GM12873 (cell line): ENCODE measurements around the gene P4HA2.

ENCODE experiments used
- CTCF ChIP-seq: IDR thresholded peaks from 2 replicates; pipeline ENCODE4 v1.5.1; 2012; ENCODE audit warnings: low read depth, mild to moderate bottlenecking, moderate library complexity, low read length, control low read depth; ENCODE audit not compliant: insufficient read depth; ENCODE audit errors: missing control alignments

P4HA2 gene

GRCh38 chr5:132232465-132232864 is 4.8 kb upstream of the P4HA2 start:
- TF ChIP-seq CTCF: no peak

GRCh38 chr5:132230871-132231270 is 3.2 kb upstream of the P4HA2 start:
- no peak for TF ChIP-seq CTCF

- TF ChIP-seq CTCF: no peak
These were observed 1.6 kb upstream of the P4HA2 start for GRCh38 chr5:132229236-132229635.

DNA sequence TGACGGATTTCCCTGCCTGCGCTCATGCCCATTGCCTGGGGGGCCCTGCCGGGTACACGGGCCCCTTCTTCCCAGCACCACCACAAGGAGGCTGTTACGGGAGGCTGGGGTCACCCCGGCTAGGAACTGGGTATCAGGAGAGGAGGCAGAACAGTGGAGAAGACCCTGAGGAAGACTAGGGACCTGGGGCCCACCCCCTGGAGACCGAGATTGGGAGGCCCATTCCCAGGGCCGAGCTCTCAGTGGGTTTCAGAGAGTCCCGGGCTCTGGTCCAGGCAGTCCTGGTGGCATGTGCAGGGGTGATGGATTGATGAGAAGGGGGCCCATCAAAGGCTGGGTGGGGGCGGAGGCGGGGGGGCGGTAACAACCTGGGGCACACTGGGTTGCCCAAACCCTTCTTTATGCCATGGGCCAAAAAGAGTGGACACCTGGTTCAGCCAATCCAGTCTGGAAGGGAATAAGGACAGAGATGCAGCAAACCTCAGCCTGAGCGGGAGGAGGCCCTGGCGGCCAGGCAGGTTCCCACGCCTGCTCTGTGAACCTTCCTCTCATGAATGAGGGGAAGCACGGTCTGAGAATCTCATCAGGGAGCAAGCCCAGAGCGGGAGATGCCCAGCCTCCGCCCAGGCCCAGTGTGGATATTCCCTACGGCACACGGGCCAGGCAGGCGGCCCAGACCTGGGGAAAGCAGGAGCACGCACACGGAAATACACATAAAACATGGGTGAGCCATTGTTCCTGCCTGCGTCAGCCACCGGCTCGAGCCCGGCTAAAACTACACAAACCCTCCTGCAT is 785 bp upstream of the P4HA2 start:
- no peak for TF ChIP-seq CTCF

DNA sequence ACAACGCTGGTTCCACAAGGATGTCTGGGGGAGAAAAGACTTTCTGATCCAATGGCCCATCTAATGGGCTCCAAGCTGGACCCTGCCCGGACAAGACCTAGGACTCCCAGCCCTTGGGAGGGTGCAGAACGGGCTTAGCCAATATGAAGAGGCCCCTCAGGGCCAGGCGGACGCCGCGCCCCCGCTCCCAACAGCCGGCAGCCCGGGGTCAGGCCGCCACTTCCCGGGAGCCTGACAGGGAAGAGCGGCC is 493 bp downstream of the P4HA2 start:
- no peak for TF ChIP-seq CTCF

GRCh38 chr5:132226516-132227234 is 978 bp downstream of the P4HA2 start:
- TF ChIP-seq CTCF: no peak

GRCh38 chr5:132225165-132226032 is 2.3 kb downstream of the P4HA2 start:
- no peak for TF ChIP-seq CTCF
